SIG-M5 treated with dmso at 0.1 percent for 504 hours (cell line): ENCODE data around the gene ITFG2.
A peak's percentile ranks its signal among the peaks of the same experiment; 100 is the strongest.
"Not testable (repeated sequence)": the region's sequence is repeated elsewhere in the genome, so short reads cannot be mapped to it uniquely, and the experiment has no call there.

Source experiments
- DNase-seq: peaks from one replicate; lab custom pipeline; 2025; ENCODE audit not compliant: unreplicated experiment; lab: John Stamatoyannopoulos, UW

ITFG2 gene

GRCh38 chr12:2812290-2813213, at the start of gene ITFG2:
ITFG2 (plus strand) TSS chr12:2812668; CDS start chr12:2812761, 93 bp downstream.
- DNase-seq = peak; percentile 99

- DNase-seq = no peak
Measured at GRCh38 chr12:2764398-2764797, 48.1 kb upstream of the ITFG2 start.

GRCh38 chr12:2765052-2765451, 47.4 kb upstream of the ITFG2 start:
- no peak for DNase-seq

- DNase-seq = no peak
Measured at GRCh38 chr12:2765608-2766007, 46.9 kb upstream of the ITFG2 start.

- DNase-seq = no peak
Measured at GRCh38 chr12:2768224-2768961, 44.1 kb upstream of the ITFG2 start.

- DNase-seq = no peak
Measured at GRCh38 chr12:2769866-2770533, 42.5 kb upstream of the ITFG2 start.

GRCh38 chr12:2770544-2770943, 41.9 kb upstream of the ITFG2 start:
- DNase-seq = not testable (repeated sequence)

- no peak for DNase-seq
Measured at GRCh38 chr12:2772370-2772769, 40.1 kb upstream of the ITFG2 start.

- no peak for DNase-seq
Measured at GRCh38 chr12:2773199-2773875, 39.1 kb upstream of the ITFG2 start.

- no peak for DNase-seq
Measured at GRCh38 chr12:2775431-2775830, 37.0 kb upstream of the ITFG2 start.

- no peak for DNase-seq
Measured at GRCh38 chr12:2776129-2776806, 36.2 kb upstream of the ITFG2 start.

- DNase-seq = peak; percentile 75
Measured at GRCh38 chr12:2779281-2779680, 33.2 kb upstream of the ITFG2 start.

- peak; percentile 42 for DNase-seq
Measured at GRCh38 chr12:2783936-2784600, 28.4 kb upstream of the ITFG2 start.

GRCh38 chr12:2785017-2785416, 27.5 kb upstream of the ITFG2 start:
- DNase-seq = no peak

- DNase-seq = no peak
Measured at GRCh38 chr12:2791089-2791488, 21.4 kb upstream of the ITFG2 start.

- DNase-seq = no peak
Measured at GRCh38 chr12:2792671-2793500, 19.6 kb upstream of the ITFG2 start.

- DNase-seq = no peak
Measured at GRCh38 chr12:2793561-2793960, 18.9 kb upstream of the ITFG2 start.

- no peak for DNase-seq
Measured at GRCh38 chr12:2794191-2794735, 18.2 kb upstream of the ITFG2 start.
